Uterus (tissue), 4 donors: ENCODE results near the gene NELL1. TPM values are rescaled to one million over a fixed set of nuclear protein-coding genes. Genes with fewer than 3 reads are reported as not detected.

Experiments
- DNase-seq, 2 donors: peaks; one replicate each; pipeline ENCODE4 v3.0.0-alpha.2; 2019 to 2020
- H3K27ac ChIP-seq, 2 donors: fragments of 200-600 bp; sonication (generic); 1 replicate in 1 of 2; 2 replicates in 1 of 2; pipeline ENCODE4 v1.5.1; 2016 to 2018
- H3K27me3 ChIP-seq, 2 donors: fragments of 200-600 bp; sonication (generic); one replicate each; pipeline ENCODE4 v1.5.1; 2018 to 2019; ENCODE audit warnings: control low read depth in 1 of 2
- H3K36me3 ChIP-seq, 2 donors: fragments of 200-600 bp; sonication (generic); one replicate each; pipeline ENCODE4 v1.5.1; 2019; ENCODE audit warnings: control low read depth in 1 of 2
- H3K4me1 ChIP-seq, 2 donors: fragments of 200-600 bp; sonication (generic); one replicate each; pipeline ENCODE4 v1.5.1; 2018 to 2019; ENCODE audit warnings: control low read depth in 1 of 2
- H3K4me3 ChIP-seq, 2 donors: fragments of 200-600 bp; sonication (generic); 1 replicate in 1 of 2; 2 replicates in 1 of 2; pipeline ENCODE4 v1.5.1; 2018 to 2019; ENCODE audit warnings: mild to moderate bottlenecking in 1 of 2
- H3K9me3 ChIP-seq, 2 donors: fragments of 200-600 bp; sonication (generic); one replicate each; pipeline ENCODE4 v1.5.1; 2019; ENCODE audit warnings: control low read depth in 1 of 2
- POLR2A ChIP-seq, 2 donors: fragments of 450-650 bp; IDR thresholded peaks; one replicate each; pipeline ENCODE4 v1.6.1; 2016; ENCODE audit warnings: antibody characterized with exemption in 2 of 2, mild to moderate bottlenecking in 1 of 2, moderate library complexity in 1 of 2
- intact Hi-C: fragments of 100-400 bp; cut with DNase I; formaldehyde crosslinking; loops from one replicate; pipeline ENCODE4 v1.15.1; 2023; ENCODE audit warnings: low total_unique reads
- total RNA-seq, 4 donors: library from RNA; depleted of rRNA in 3 of 4; stranded (reverse); fragments of >200 nt in 3 of 4; gene quantifications; one replicate each; pipeline versions ENCODE4 v1.1.0 to v1.2.4, GENCODE V29; 2014 to 2023
- TF ChIP-seq, protein P1 (sequence below), 4 experiments: fragments of 200-600 bp in 2 of 4; fragments of 450-650 bp in 2 of 4; sonication (generic) in 2 of 4; IDR thresholded peaks; one replicate each; pipeline ENCODE4 v1.5.1; 2016 to 2019; ENCODE audit warnings: antibody characterized with exemption in 4 of 4, mild to moderate bottlenecking in 2 of 4, moderate library complexity in 1 of 4
- donor health status: DM: yes; HTN: yes; CAD: no.

Gene NELL1
- total RNA-seq, 4 donors from 2014 or later, result 0.34 to 25.1 TPM; not detected in 2

DNA sequence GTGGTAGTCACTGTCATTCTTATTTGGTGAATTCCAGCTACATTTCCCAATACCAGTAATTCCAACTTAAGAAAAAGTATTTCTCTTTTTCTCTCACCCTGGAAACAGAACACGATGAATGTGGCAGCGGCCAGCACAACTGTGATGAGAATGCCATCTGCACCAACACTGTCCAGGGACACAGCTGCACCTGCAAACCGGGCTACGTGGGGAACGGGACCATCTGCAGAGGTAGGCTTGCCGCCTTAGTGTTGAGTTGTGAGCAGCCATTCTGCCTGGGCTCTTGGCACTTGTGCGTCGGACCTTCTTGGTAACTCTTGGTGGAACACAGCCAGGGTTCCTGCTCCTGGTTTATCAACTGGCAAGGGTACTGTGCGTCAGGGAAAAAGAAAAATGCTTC lies 559.8 kb downstream of the NELL1 start:
- Histone ChIP-seq H3K4me1 (no peaks in the 10 kb centered on the region), H3K9me3 (peaks cover 0 to 3% of the 10 kb centered on the region in 2 donors), H3K4me3 (no peak overlapping the region), H3K27me3 (no peaks in the 10 kb centered on the region), H3K36me3 (no peaks in the 10 kb centered on the region), H3K27ac (no peak overlapping the region)
- DNase-seq, result no peak
- intact Hi-C loops, result no loop called here
- no peak for TF ChIP-seq POLR2A (IDR thresholded peaks at IDR 0.05)
- TF ChIP-seq, protein P1, sequence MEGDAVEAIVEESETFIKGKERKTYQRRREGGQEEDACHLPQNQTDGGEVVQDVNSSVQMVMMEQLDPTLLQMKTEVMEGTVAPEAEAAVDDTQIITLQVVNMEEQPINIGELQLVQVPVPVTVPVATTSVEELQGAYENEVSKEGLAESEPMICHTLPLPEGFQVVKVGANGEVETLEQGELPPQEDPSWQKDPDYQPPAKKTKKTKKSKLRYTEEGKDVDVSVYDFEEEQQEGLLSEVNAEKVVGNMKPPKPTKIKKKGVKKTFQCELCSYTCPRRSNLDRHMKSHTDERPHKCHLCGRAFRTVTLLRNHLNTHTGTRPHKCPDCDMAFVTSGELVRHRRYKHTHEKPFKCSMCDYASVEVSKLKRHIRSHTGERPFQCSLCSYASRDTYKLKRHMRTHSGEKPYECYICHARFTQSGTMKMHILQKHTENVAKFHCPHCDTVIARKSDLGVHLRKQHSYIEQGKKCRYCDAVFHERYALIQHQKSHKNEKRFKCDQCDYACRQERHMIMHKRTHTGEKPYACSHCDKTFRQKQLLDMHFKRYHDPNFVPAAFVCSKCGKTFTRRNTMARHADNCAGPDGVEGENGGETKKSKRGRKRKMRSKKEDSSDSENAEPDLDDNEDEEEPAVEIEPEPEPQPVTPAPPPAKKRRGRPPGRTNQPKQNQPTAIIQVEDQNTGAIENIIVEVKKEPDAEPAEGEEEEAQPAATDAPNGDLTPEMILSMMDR (IDR thresholded peaks at IDR 0.05), result no peak

DNA sequence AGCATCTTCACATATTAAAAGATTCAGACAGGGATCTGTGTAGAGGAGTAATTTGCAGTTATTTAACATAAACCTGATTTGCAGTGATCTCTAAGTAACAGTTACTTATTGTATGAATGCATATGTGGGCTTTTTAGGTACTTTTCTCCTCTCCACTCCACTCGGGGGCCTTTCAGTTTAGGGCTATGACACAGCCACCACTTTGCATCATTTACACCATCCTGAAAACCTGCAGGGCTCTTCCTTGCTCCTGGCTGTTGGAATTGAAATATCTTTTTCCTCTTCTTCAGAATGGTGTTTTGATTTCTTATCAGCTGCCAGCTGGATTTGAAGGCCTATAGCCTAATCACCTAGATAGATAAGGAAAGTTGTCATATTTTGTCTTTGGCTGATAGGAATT lies 580.8 kb downstream of the NELL1 start:
- Histone ChIP-seq H3K27ac (no peak overlapping the region), H3K4me3 (no peak overlapping the region), H3K4me1 (no peaks in the 10 kb centered on the region), H3K36me3 (no peaks in the 10 kb centered on the region), H3K9me3 (no peaks in the 10 kb centered on the region), H3K27me3 (no peaks in the 10 kb centered on the region)
- TF ChIP-seq, protein P1 (IDR thresholded peaks at IDR 0.05), result no peak
- TF ChIP-seq POLR2A (IDR thresholded peaks at IDR 0.05), result no peak
- DNase-seq, result no peak
- intact Hi-C loops, result no loop called here

DNA sequence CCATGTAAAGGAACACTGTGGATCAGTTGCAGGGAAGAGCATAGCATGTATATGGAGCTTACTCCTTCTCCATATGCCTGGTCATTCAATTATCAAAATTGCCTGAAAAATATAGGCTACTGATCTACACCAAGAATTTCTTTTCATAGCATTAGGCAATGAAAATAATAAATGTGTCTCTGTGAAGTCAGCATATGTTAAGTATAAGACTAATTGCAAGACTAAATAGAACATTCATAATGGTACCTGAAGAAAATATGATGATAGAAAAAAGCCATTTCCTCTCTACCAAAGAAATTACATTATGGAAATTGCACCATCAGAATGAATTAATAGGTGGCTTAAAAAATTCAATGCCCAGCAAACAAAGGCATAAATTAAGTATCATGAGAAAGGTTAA lies 584.7 kb downstream of the NELL1 start:
- Histone ChIP-seq H3K27ac (no peak overlapping the region), H3K4me1 (no peaks in the 10 kb centered on the region), H3K27me3 (no peaks in the 10 kb centered on the region), H3K36me3 (no peaks in the 10 kb centered on the region), H3K4me3 (no peak overlapping the region), H3K9me3 (no peaks in the 10 kb centered on the region)
- intact Hi-C loops, result no loop called here
- TF ChIP-seq, protein P1 (IDR thresholded peaks at IDR 0.05), result no peak
- no peak for TF ChIP-seq POLR2A (IDR thresholded peaks at IDR 0.05)
- no peak for DNase-seq

DNA sequence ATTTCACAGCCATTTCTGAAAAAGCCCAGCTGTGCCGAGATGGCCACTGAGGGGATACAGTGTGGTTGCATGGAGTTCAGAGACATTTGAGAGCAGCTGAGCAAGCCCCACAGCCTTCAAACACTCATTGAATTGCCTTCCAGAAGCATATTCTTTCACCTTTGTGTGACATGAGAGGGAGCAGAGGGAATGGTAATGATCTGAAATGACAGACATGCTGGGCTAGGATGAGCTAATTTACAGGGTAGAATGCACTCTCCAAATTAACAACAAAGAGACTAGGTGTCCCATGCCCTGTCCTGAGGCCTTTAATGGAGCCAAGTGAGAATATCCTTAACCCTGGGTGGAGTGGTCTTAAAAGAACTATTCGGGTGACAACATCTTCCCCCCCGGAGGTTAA lies 585.4 kb downstream of the NELL1 start:
- H3K4me1 ChIP-seq, result no peaks in the 10 kb centered on the region
- H3K27me3 ChIP-seq, result no peaks in the 10 kb centered on the region
- TF ChIP-seq, protein P1 (IDR thresholded peaks at IDR 0.05), result no peak
- TF ChIP-seq POLR2A (IDR thresholded peaks at IDR 0.05), result no peak
- no peaks in the 10 kb centered on the region for H3K9me3 ChIP-seq
- DNase-seq, result no peak
- intact Hi-C loops, result no loop called here
- no peak overlapping the region for H3K4me3 ChIP-seq
- no peak overlapping the region for H3K27ac ChIP-seq
- H3K36me3 ChIP-seq, result no peaks in the 10 kb centered on the region

DNA sequence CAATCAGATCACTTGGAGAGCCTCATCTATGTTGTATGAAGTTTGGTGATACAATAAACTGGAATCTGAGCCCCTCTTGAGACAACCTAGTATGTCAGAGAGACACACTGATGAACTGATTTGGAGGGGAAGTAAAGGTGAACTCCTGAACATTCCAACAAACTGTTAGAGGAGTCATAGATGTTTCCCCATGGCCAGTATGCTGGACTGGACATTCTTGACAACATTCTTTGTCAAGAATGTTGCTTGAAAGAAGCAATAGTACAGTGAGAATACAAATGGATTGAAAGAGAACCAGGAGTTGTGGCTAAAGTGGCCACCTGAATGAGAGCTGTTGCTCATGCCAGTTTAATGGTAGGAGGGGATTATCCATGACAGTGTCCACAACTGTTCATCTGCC lies 588.1 kb downstream of the NELL1 start:
- Histone ChIP-seq H3K36me3 (no peaks in the 10 kb centered on the region), H3K4me1 (no peaks in the 10 kb centered on the region), H3K9me3 (no peaks in the 10 kb centered on the region), H3K27ac (no peak overlapping the region), H3K4me3 (no peak overlapping the region), H3K27me3 (no peaks in the 10 kb centered on the region)
- no peak for DNase-seq
- TF ChIP-seq, protein P1 (IDR thresholded peaks at IDR 0.05), result no peak
- no peak for TF ChIP-seq POLR2A (IDR thresholded peaks at IDR 0.05)
- intact Hi-C loops, result no loop called here
